SK-N-MC (cell line): ENCODE data around the gene SLC25A13.

Source experiments
- EZH2 ChIP-seq: fragments of 200-600 bp; sonication (generic); IDR thresholded peaks from one replicate; pipeline ENCODE4 v1.6.1; 2017; ENCODE audit warnings: antibody characterized with exemption
- FOXP2 ChIP-seq: optimal IDR thresholded peaks from 2 replicates; pipeline ENCODE3; 2011; ENCODE audit warnings: mild to moderate bottlenecking, moderate library complexity; ENCODE audit not compliant: insufficient read depth; ENCODE audit errors: extremely low read length, control extremely low read depth
- POLR2AphosphoS5 ChIP-seq: IDR thresholded peaks from 2 replicates; pipeline ENCODE4 v1.6.1; 2012; ENCODE audit warnings: mild to moderate bottlenecking, low read depth, low read length, borderline replicate concordance

DNA sequence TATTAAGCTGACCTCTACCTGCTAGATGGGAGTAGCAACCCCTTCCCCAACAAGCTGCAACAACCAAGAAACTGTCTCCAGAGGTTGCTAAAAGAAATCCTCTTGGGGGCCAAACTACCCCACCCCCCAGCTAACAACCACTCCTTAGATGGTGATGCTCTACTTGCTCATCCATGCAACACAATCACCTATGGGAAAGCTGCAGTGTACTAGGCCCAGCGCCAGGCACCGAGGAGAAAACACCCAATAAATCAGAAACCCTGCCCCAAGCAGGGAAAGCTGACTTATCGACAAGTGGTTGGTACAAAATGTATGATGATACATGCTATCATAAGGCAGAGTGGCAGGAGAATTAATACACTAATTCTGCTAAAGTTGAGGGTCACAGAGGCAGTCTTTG, 17.3 kb downstream of the SLC25A13 start:
- TF ChIP-seq EZH2 = no peak
- TF ChIP-seq POLR2AphosphoS5 = no peak
- TF ChIP-seq FOXP2 = no peak
